ENCODE results near the gene LRMDA.

DNA sequence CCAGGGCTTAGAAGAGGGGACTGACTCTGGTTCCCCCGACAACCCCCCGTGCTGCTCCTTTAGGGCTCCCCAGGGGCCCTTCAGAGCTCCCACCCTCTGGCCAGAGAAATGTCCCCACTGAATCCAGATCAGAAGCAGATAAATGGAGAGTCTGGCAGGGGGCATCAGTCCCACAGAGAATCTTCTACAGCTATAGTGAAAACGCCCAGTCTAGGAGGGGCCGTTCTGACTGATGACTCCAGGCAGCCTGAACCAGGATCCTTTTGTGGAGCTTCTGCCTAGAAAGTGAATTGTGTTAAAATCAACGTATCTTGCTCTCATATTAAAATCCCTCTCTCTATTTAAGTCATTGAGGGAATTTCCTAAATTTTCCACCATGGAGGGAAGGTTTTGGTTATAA is 471.4 kb downstream of the LRMDA start:
- no peak for TF ChIP-seq POLR2A (IDR thresholded peaks at IDR 0.05)
- TF ChIP-seq, protein P1, sequence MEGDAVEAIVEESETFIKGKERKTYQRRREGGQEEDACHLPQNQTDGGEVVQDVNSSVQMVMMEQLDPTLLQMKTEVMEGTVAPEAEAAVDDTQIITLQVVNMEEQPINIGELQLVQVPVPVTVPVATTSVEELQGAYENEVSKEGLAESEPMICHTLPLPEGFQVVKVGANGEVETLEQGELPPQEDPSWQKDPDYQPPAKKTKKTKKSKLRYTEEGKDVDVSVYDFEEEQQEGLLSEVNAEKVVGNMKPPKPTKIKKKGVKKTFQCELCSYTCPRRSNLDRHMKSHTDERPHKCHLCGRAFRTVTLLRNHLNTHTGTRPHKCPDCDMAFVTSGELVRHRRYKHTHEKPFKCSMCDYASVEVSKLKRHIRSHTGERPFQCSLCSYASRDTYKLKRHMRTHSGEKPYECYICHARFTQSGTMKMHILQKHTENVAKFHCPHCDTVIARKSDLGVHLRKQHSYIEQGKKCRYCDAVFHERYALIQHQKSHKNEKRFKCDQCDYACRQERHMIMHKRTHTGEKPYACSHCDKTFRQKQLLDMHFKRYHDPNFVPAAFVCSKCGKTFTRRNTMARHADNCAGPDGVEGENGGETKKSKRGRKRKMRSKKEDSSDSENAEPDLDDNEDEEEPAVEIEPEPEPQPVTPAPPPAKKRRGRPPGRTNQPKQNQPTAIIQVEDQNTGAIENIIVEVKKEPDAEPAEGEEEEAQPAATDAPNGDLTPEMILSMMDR (IDR thresholded peaks at IDR 0.05): no peak

Data from body of pancreas (tissue), 4 donors.